Activated CD4-positive, alpha-beta T cell treated with anti-CD3 and anti-CD28 coated beads for 36 hours (primary cell): Measurements from ENCODE around the gene NGRN. TPM values are rescaled to one million over a fixed set of nuclear protein-coding genes. Genes with fewer than 3 reads are reported as not detected.

Experiments
- ATAC-seq: fragments of 200-7000 bp; cut with Tn5 transposase; one replicate; pipeline ENCODE4 v1.10.0; 2021; ENCODE audit warnings: mild to moderate bottlenecking, moderate library complexity
- CTCF ChIA-PET: fragments of 350-600 bp; sonication (Branson Sonifier 250); formaldehyde crosslinking; loops from one replicate; lab custom pipeline; 2021; ENCODE audit warnings: antibody characterized with exemption; lab: Charles Lee
- POLR2A ChIA-PET: fragments of 350-600 bp; sonication (Branson Sonifier 250); formaldehyde crosslinking; loops from one replicate; lab custom pipeline; 2021; ENCODE audit warnings: antibody characterized with exemption, inconsistent platforms; lab: Charles Lee
- DNase-seq: peaks from one replicate; pipeline ENCODE4 v3.0.0-alpha.2; 2020
- H3K27ac Mint-ChIP-seq: one replicate; pipeline ENCODE4 v1.8.0; 2021; ENCODE audit warnings: mixed read lengths
- H3K27me3 Mint-ChIP-seq: one replicate; pipeline ENCODE4 v1.8.0; 2021; ENCODE audit warnings: mixed read lengths
- H3K36me3 Mint-ChIP-seq: one replicate; pipeline ENCODE4 v1.8.0; 2021; ENCODE audit warnings: low read depth, mixed read lengths
- H3K4me1 Mint-ChIP-seq: one replicate; pipeline ENCODE4 v1.8.0; 2021; ENCODE audit warnings: mixed read lengths
- H3K4me3 Mint-ChIP-seq: one replicate; pipeline ENCODE4 v1.8.0; 2021; ENCODE audit warnings: mild to moderate bottlenecking, moderate library complexity, mixed read lengths
- H3K9me3 Mint-ChIP-seq: one replicate; pipeline ENCODE4 v1.8.0; 2021; ENCODE audit warnings: low read depth, mixed read lengths
- intact Hi-C, 2 experiments: fragments of 100-400 bp; cut with DNase I in 1 of 2; cut with micrococcal nuclease in 1 of 2; formaldehyde crosslinking; loops; one replicate each; pipeline versions ENCODE4 v1.14.2 to v1.15.1; 2022 to 2024; cut with DNase I, micrococcal nuclease
- total RNA-seq, 2 experiments: library from RNA; stranded (reverse); gene quantifications; one replicate each; pipeline ENCODE4 v1.2.3, GENCODE V29; 2021

Gene NGRN
- total RNA-seq, 2 experiments from 2014 or later: 22.0 to 23.9 TPM

DNA sequence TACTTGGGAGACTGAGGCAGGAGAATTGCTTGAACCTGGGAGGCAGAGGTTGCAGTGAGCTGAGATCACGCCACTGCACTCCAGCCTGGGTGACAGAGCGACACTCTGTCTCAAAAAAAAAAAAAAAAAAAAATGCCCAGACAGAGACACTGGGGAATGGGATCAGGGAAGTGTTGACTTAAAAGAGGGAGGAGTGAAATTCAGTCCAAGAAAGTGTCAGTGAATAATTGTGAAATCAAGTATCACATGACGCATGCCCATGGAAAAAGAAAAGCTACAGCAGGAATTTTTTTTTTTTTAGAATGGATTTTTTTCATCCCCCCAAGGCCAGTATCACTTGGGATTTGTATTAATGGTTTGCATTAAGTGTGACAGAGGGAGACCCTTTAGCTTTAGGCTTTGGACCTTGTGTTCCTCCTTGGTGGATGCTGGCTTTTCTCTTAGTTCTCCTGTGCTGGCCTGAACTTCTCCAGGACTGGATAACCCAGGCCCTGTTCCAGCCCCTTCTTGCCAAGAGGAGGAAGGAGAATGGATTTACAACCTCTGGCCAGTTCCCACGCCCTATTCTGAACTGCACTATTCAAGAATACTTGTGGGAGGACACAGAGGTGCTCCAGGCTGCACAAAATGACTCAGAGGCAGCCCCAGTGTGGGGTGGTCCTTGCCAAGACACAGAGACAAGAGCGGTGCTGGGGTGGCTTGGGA lies 50.0 kb downstream of the NGRN start:
- H3K4me3 Mint-ChIP-seq: no peak overlapping the region
- no peak for DNase-seq
- ATAC-seq: no peak
- peaks cover 11% of the 10 kb centered on the region for H3K4me1 Mint-ChIP-seq
- POLR2A ChIA-PET: interaction anchor here (0.7 kb wide), 1 partner anchor 363 kb away, joined by 3 read pairs; no protein-coding TSS in a partner anchor
- H3K9me3 Mint-ChIP-seq: no peaks in the 10 kb centered on the region
- H3K27me3 Mint-ChIP-seq: peaks cover 4% of the 10 kb centered on the region
- intact Hi-C loops: no loop called here
- H3K36me3 Mint-ChIP-seq: no peaks in the 10 kb centered on the region
- no peak overlapping the region for H3K27ac Mint-ChIP-seq
- CTCF ChIA-PET: interaction anchor here (0.6 to 7.7 kb wide), 3 partner anchors 8 to 167 kb away, joined by 3 to 94 read pairs (median 5); no protein-coding TSS in a partner anchor

DNA sequence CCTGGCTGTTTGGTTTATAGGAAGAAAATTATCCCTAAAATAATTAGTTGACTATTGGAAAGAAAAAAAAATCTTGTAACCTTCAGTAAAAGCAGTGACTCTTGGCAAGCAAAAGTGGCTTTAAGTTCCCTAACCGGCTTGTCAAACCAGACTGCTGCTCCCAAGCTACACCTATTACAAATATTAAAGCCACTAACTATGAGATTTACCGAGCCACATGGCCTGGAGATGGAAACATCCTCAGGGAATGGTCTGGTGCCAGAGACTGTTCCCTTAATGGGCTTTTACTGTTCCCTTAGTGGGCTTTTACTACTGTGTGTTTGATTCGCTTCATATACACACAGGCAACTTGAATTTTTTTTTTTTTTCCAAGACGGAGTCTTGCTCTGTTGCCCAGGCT lies 50.7 kb downstream of the NGRN start:
- ATAC-seq: no peak
- intact Hi-C loops: no loop called here
- Mint-ChIP-seq H3K27me3 (peaks cover 4% of the 10 kb centered on the region), H3K4me1 (peaks cover 13% of the 10 kb centered on the region), H3K4me3 (no peak overlapping the region), H3K36me3 (no peaks in the 10 kb centered on the region), H3K27ac (no peak overlapping the region), H3K9me3 (no peaks in the 10 kb centered on the region)
- no peak for DNase-seq
- CTCF ChIA-PET: interaction anchor here (1.8 to 7.7 kb wide), 2 partner anchors 12 to 167 kb away, joined by 5 to 94 read pairs; no protein-coding TSS in a partner anchor
- POLR2A ChIA-PET: no interaction called here

GRCh38 chr15:90318591-90318990 lies 53.1 kb downstream of the NGRN start:
- no peaks in the 10 kb centered on the region for H3K36me3 Mint-ChIP-seq
- H3K27ac Mint-ChIP-seq: no peak overlapping the region
- ChIA-PET POLR2A (no interaction called here), CTCF (interaction anchor here (0.7 to 7.7 kb wide), 11 partner anchors 12 to 420 kb away, joined by 3 to 114 read pairs (median 6); no protein-coding TSS in a partner anchor)
- H3K27me3 Mint-ChIP-seq: peaks cover under 1% of the 10 kb centered on the region
- H3K4me1 Mint-ChIP-seq: peaks cover 6% of the 10 kb centered on the region
- H3K4me3 Mint-ChIP-seq: no peak overlapping the region
- H3K9me3 Mint-ChIP-seq: no peaks in the 10 kb centered on the region
- intact Hi-C loops: no loop called here
- no peak for DNase-seq
- ATAC-seq: no peak

DNA sequence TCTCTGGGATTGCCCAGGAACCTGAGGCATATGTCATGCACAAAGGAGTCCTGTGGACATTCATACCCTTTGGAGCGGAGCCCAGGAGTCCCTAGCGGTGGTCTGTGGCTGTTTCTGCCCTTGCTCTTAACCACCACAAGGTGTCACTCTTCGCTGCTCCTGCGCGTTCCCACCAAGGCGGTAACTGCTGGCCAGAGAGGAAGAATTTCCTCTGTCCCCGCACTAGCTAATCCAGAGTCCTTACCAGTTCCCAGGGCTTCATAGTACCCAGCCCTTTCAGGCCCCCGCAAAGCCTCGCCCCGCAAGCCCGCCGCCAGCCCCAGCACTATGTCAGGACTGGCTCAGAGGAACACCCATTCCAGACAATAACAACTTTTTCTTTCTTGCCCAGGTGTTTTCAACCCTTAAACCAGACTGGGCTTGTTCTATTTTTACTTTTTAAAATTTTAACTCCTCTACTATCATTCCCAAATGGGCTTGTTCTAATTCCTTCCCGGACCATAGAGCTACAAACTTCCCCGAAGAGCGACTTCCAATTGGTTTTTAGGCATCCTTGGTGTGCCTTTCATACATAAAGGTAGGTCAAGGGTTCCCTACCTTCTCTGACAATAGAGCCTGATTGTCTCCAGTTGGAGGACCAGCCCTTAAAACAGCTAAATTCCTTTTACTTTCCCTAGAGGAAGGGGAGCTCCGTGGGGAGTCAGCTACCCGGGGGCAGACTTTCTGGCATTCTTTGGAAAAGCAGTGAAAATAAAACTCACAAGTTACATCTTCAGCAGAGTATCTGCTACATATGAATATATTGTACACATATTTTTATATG lies 54.8 kb downstream of the NGRN start:
- ATAC-seq: peak; percentile 99
- CTCF ChIA-PET: interaction anchor here (0.6 to 7.7 kb wide), 94 partner anchors 9 to 614 kb away, joined by 3 to 114 read pairs (median 4); partner anchors contain the start of genes HDDC3, IQGAP1 and UNC45A
- H3K9me3 Mint-ChIP-seq: no peaks in the 10 kb centered on the region
- no peak overlapping the region for H3K4me3 Mint-ChIP-seq
- intact Hi-C loops: loop anchor here (1.0 to 5.0 kb wide), 6 partner anchors 162 to 567 kb away; no protein-coding TSS in a partner anchor
- POLR2A ChIA-PET: no interaction called here
- H3K4me1 Mint-ChIP-seq: peaks cover 6% of the 10 kb centered on the region
- peak; percentile 83 for DNase-seq
- no peaks in the 10 kb centered on the region for H3K27me3 Mint-ChIP-seq
- no peaks in the 10 kb centered on the region for H3K36me3 Mint-ChIP-seq
- H3K27ac Mint-ChIP-seq: no peak overlapping the region

DNA sequence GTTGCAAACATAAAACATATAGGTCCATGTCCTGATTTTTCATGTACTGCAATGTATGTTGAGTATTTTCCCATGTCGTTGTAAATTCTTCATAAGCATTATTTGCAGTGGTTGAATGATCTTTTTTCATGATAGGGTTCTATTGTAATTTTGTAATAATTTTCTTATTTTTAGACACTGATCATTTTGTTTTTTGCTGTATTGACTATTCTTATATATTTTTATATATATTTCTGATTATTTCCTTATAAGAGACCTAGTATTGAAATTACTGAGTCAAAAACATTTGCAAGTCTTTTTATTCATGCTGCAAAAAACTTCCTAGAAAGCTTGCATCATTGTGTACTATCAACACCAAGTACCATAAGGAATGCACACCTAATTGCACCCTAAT lies 55.4 kb downstream of the NGRN start:
- no peak for DNase-seq
- no peak for ATAC-seq
- H3K4me3 Mint-ChIP-seq: no peak overlapping the region
- no peaks in the 10 kb centered on the region for H3K9me3 Mint-ChIP-seq
- no peak overlapping the region for H3K27ac Mint-ChIP-seq
- intact Hi-C loops: loop anchor here (1.0 to 5.0 kb wide), 6 partner anchors 161 to 566 kb away; no protein-coding TSS in a partner anchor
- CTCF ChIA-PET: interaction anchor here (0.6 to 7.7 kb wide), 54 partner anchors 10 to 1639 kb away, joined by 3 to 114 read pairs (median 5); partner anchors contain the start of gene UNC45A
- H3K36me3 Mint-ChIP-seq: no peaks in the 10 kb centered on the region
- H3K27me3 Mint-ChIP-seq: no peaks in the 10 kb centered on the region
- H3K4me1 Mint-ChIP-seq: peaks cover 6% of the 10 kb centered on the region
- POLR2A ChIA-PET: no interaction called here

Other genes with a start within 250 kb of the NGRN start
- 100 to 1,000 TPM; 176 to 182 TPM for gene IDH2, start 163.2 kb upstream of the NGRN start, total RNA-seq
- gene SEMA4B, start 64.3 kb upstream of the NGRN start, total RNA-seq: 10 to 100 TPM; 12.5 to 15.8 TPM
- 100 to 1,000 TPM; 135 to 140 TPM for gene CIB1, start 31.7 kb upstream of the NGRN start, total RNA-seq
- 1 to 10 TPM; 5.6 to 6.6 TPM for gene GDPGP1, start 31.5 kb upstream of the NGRN start, total RNA-seq
- under 1 TPM; 0.39 to 0.46 TPM for gene TTLL13, start 16.1 kb upstream of the NGRN start, total RNA-seq
- 1 to 10 TPM; 1.5 to 2.0 TPM for gene ZNF774, start 86.6 kb downstream of the NGRN start, total RNA-seq
- gene IQGAP1, start 122.6 kb downstream of the NGRN start, total RNA-seq: 100 to 1,000 TPM; 181 to 334 TPM